ENCODE measurements around the gene CPLX1. TPM values are rescaled to one million over a fixed set of nuclear protein-coding genes. Genes with fewer than 3 reads are reported as not detected.

CPLX1 gene
- total RNA-seq, 1 experiment from 2014 or later: 14.5 TPM

GRCh38 chr4:870951-871350, 45.0 kb upstream of the CPLX1 start:
- ChIA-PET RAD21 (ENCODE audit: low non-redundant PET in 1 of 2, low total read pairs in 2 of 2, uncharacterized antibody in 2 of 2, unreplicated experiment in 2 of 2) (no interaction called here), CTCF (no interaction called here), POLR2A (no interaction called here)
- no TSS peak for BruUV-seq (replicated peaks)
- no peaks in the 10 kb centered on the region for H3K4me1 ChIP-seq (ENCODE audit: control insufficient read depth in 1 of 2, insufficient read depth in 2 of 2, low read length in 2 of 2)
- no peaks in the 10 kb centered on the region for H3K9me3 ChIP-seq (ENCODE audit: control insufficient read depth in 1 of 2, insufficient read depth in 1 of 2, low read depth in 1 of 2, low read length in 2 of 2)
- H3K27me3 ChIP-seq (ENCODE audit: insufficient read depth, low read length): no peaks in the 10 kb centered on the region
- no peak overlapping the region for H2AFZ ChIP-seq (ENCODE audit: low read depth, low read length, poor library complexity, severe bottlenecking)
- ATAC-seq: no peak
- no peak overlapping the region for H3K4me3 ChIP-seq (replicated peaks in 1 of 2; ENCODE audit: low read depth in 1 of 2, low read length in 2 of 2)
- no peak overlapping the region for H3K9ac ChIP-seq (ENCODE audit: low read length)
- no peak for DNase-seq (ENCODE audit: low read depth, low spot score)
- peaks cover 4 to 19% of the 10 kb centered on the region in 2 experiments; a peak in 3 of 4 replicates for H3K36me3 ChIP-seq (ENCODE audit: control insufficient read depth in 1 of 2, insufficient read depth in 2 of 2, low read length in 2 of 2)
- H3K27ac ChIP-seq (ENCODE audit: low read depth, low read length): no peak overlapping the region
- H3K9me2 ChIP-seq (ENCODE audit: insufficient read depth): no peaks in the 10 kb centered on the region
- intact Hi-C loops (cut with micrococcal nuclease): no loop called here
- no peak overlapping the region for H3K4me2 ChIP-seq (ENCODE audit: low read length)
- H3K79me2 ChIP-seq (ENCODE audit: insufficient read depth, low read length): no peaks in the 10 kb centered on the region
- TF ChIP-seq ELF1 (IDR thresholded peaks at IDR 0.05; ENCODE audit: borderline replicate concordance, low read depth) (no peak), REST (IDR thresholded peaks at IDR 0.05; ENCODE audit: low read depth) (no peak), ZBTB33 (IDR thresholded peaks at IDR 0.05; ENCODE audit: extremely low read depth, insufficient replicate concordance, low read length) (no peak), EZH2 (IDR thresholded peaks at IDR 0.05) (no peak), SIN3A (IDR thresholded peaks at IDR 0.05; ENCODE audit: low read depth) (no peak), ZNF274 (IDR thresholded peaks at IDR 0.05; ENCODE audit: low read depth, low read length) (no peak), CEBPB (IDR thresholded peaks at IDR 0.05; ENCODE audit: low read depth) (no peak)
- no peaks in the 10 kb centered on the region for H4K20me1 ChIP-seq (ENCODE audit: insufficient read depth)
